H1 (cell line): ENCODE data around the gene NUP205. TPM values are rescaled to one million over a fixed set of nuclear protein-coding genes. Genes with fewer than 3 reads are reported as not detected.

Source experiments
- RAD21 ChIP-seq, 2 experiments: IDR thresholded peaks in 1 of 2; conservative IDR thresholded peaks in 1 of 2; 2 replicates each; pipeline ENCODE4 v1.6.1; 2011; ENCODE audit warnings: low read depth in 2 of 2, low read length in 2 of 2, improper control_type of control experiment in 1 of 2, inconsistent platforms in 1 of 2, mild to moderate bottlenecking in 1 of 2, moderate library complexity in 1 of 2
- SIRT6 ChIP-seq: IDR thresholded peaks from one replicate; pipeline ENCODE4 v1.7.1; 2012; ENCODE audit warnings: low read length, inconsistent platforms
- polyA plus RNA-seq, 7 experiments: library from polyadenylated mRNA; depleted of rRNA in 3 of 7; stranded (reverse) in 5 of 7; unstranded in 2 of 7; fragments of >200 nt in 5 of 7; fragments of 200-250 nt in 2 of 7; gene quantifications; 1 replicate in 5 of 7; 2 replicates in 1 of 7; 4 replicates in 1 of 7; pipeline versions ENCODE4 v1.2.1 to v1.2.3, GENCODE V29; 2011 to 2013; ENCODE audit warnings: missing spikeins in 2 of 7, mixed read lengths in 2 of 7
- total RNA-seq: library from RNA; stranded (reverse); fragmentation: NEBNext Ultra II Directional; extraction: Animal tissue kit (Norgen Biotek cat#: 25700); gene quantifications from 2 replicates; pipeline ENCODE4 v1.2.1, GENCODE V29; 2021

NUP205 gene
- total and polyA plus RNA-seq, 2 of the 8 experiments (the other 6 are each of a cell fraction or from before 2014, with no cell fraction given), result 148 to 216 TPM

- peak; percentile 25 to 31; a peak in 3 of 4 replicates for TF ChIP-seq RAD21 (IDR thresholded peaks at IDR 0.05 in 1 of 2, conservative IDR thresholded peaks at IDR 0.05 in 1 of 2; ENCODE audit: low read depth in 2 of 2, low read length in 2 of 2)
- no peak for TF ChIP-seq SIRT6
These were observed 63.5 kb downstream of the NUP205 start (continued) for GRCh38 chr7:135620980-135621850.
